GM23338 (cell line): ENCODE results near the gene SOS1. TPM values are rescaled to one million over a fixed set of nuclear protein-coding genes. Genes with fewer than 3 reads are reported as not detected.
"Not testable (repeated sequence)": the region's sequence is repeated elsewhere in the genome, so short reads cannot be mapped to it uniquely, and the experiment has no call there.

Experiments used
- ATAC-seq: fragments of 200-7000 bp; cut with Tn5 transposase; 3 replicates; pipeline ENCODE4 v1.9.1; 2020
- DNase-seq: peaks from one replicate; pipeline ENCODE4 v3.0.0-alpha.2; 2015; ENCODE audit warnings: low spot score
- H2AFZ ChIP-seq: fragments of 200-600 bp; sonication (generic); 2 replicates; pipeline ENCODE4 v1.8.0; 2016; ENCODE audit warnings: antibody characterized with exemption, mild to moderate bottlenecking, moderate library complexity
- H3F3A ChIP-seq: fragments of 200-600 bp; sonication (generic); replicated peaks from 2 replicates; pipeline ENCODE4 v1.8.0; 2017; ENCODE audit warnings: antibody characterized with exemption, mixed run types, low read depth
- H3K27ac ChIP-seq: fragments of 200-600 bp; sonication (generic); 2 replicates; pipeline ENCODE4 v1.6.1; 2016; ENCODE audit warnings: low read depth
- H3K27me3 ChIP-seq: fragments of 200-600 bp; sonication (generic); 2 replicates; pipeline ENCODE4 v1.8.0; 2016; ENCODE audit warnings: mild to moderate bottlenecking, mixed run types, moderate library complexity; ENCODE audit not compliant: insufficient read depth
- H3K36me3 ChIP-seq: fragments of 200-600 bp; sonication (generic); 2 replicates; pipeline ENCODE4 v1.8.0; 2016; ENCODE audit warnings: mild to moderate bottlenecking; ENCODE audit not compliant: insufficient read depth
- H3K4me1 ChIP-seq: fragments of 200-600 bp; sonication (generic); 2 replicates; pipeline ENCODE4 v1.8.0; 2016; ENCODE audit warnings: mild to moderate bottlenecking, moderate library complexity; ENCODE audit not compliant: insufficient read depth
- H3K4me2 ChIP-seq: fragments of 200-600 bp; sonication (generic); 2 replicates; pipeline ENCODE4 v1.7.1; 2017; ENCODE audit warnings: mixed run types
- H3K4me3 ChIP-seq: fragments of 200-600 bp; sonication (generic); 2 replicates; pipeline ENCODE4 v1.6.1; 2016; ENCODE audit warnings: mixed run types
- H3K79me2 ChIP-seq: fragments of 200-600 bp; sonication (generic); replicated peaks from 2 replicates; pipeline ENCODE4 v1.8.0; 2017; ENCODE audit warnings: mild to moderate bottlenecking; ENCODE audit not compliant: insufficient read depth
- H3K9me2 ChIP-seq: fragments of 200-600 bp; sonication (generic); 2 replicates; pipeline ENCODE4 v1.8.0; 2017; ENCODE audit not compliant: insufficient read depth
- H4K20me1 ChIP-seq: fragments of 200-600 bp; sonication (generic); replicated peaks from 2 replicates; pipeline ENCODE4 v1.8.0; 2017; ENCODE audit warnings: mild to moderate bottlenecking; ENCODE audit not compliant: insufficient read depth
- H3K27ac Mint-ChIP-seq: 2 replicates; pipeline ENCODE4 v1.8.0; 2020; ENCODE audit warnings: inconsistent platforms, mild to moderate bottlenecking, moderate library complexity, mixed read lengths
- H3K27me3 Mint-ChIP-seq: 3 replicates; pipeline ENCODE4 v1.8.0; 2022; ENCODE audit warnings: low read depth, mild to moderate bottlenecking, moderate library complexity, mixed read lengths, inconsistent platforms; ENCODE audit not compliant: insufficient read depth, poor library complexity
- H3K36me3 Mint-ChIP-seq: 3 replicates; pipeline ENCODE4 v1.8.0; 2021; ENCODE audit warnings: low read depth, mild to moderate bottlenecking, inconsistent platforms, moderate library complexity, mixed read lengths
- H3K4me1 Mint-ChIP-seq: 3 replicates; pipeline ENCODE4 v1.8.0; 2020; ENCODE audit warnings: mild to moderate bottlenecking, inconsistent platforms, mixed read lengths
- H3K4me3 Mint-ChIP-seq: 3 replicates; pipeline ENCODE4 v1.8.0; 2021; ENCODE audit warnings: moderate library complexity, mild to moderate bottlenecking, inconsistent platforms, mixed read lengths
- H3K9me3 Mint-ChIP-seq: 3 replicates; pipeline ENCODE4 v1.8.0; 2020; ENCODE audit warnings: moderate library complexity, mild to moderate bottlenecking, inconsistent platforms, mixed read lengths
- CREB1 ChIP-seq: fragments of 250-450 bp; sonication (Bioruptor Pico); IDR thresholded peaks from 2 replicates; pipeline ENCODE4 v1.5.0; 2020; ENCODE audit warnings: low read depth, mild to moderate bottlenecking, moderate library complexity
- CTCF ChIP-seq, 2 experiments: fragments of 200-600 bp in 1 of 2; sonication (generic) in 1 of 2; conservative IDR thresholded peaks; 2 replicates each; pipeline versions ENCODE4 v1.5.1 to v1.6.1; 2016 to 2017; ENCODE audit warnings: antibody characterized with exemption in 2 of 2, low read depth in 2 of 2, mild to moderate bottlenecking in 2 of 2, moderate library complexity in 1 of 2
- EZH2phosphoT487 ChIP-seq: fragments of 200-600 bp; sonication (generic); IDR thresholded peaks from one replicate; pipeline ENCODE4 v1.8.1; 2018; ENCODE audit warnings: antibody characterized with exemption; ENCODE audit not compliant: unreplicated experiment
- JUNB ChIP-seq: IDR thresholded peaks from one replicate; pipeline ENCODE4 v1.6.1; 2016; ENCODE audit warnings: antibody characterized with exemption; ENCODE audit not compliant: unreplicated experiment
- NANOG ChIP-seq: IDR thresholded peaks from 2 replicates; pipeline ENCODE4 v1.6.1; 2016; ENCODE audit warnings: antibody characterized with exemption, borderline replicate concordance
- POLR2AphosphoS5 ChIP-seq: IDR thresholded peaks from 2 replicates; pipeline ENCODE4 v1.6.1; 2016; ENCODE audit warnings: antibody characterized with exemption, low read depth
- STAT1 ChIP-seq: IDR thresholded peaks from one replicate; pipeline ENCODE4 v1.6.1; 2016; ENCODE audit warnings: antibody characterized with exemption; ENCODE audit not compliant: unreplicated experiment
- ZNF331 ChIP-seq: fragments of 250-450 bp; sonication (Bioruptor Pico); IDR thresholded peaks from 2 replicates; pipeline ENCODE4 v1.5.0; 2020; ENCODE audit warnings: low read depth, mild to moderate bottlenecking, moderate library complexity
- polyA plus RNA-seq: library from polyadenylated mRNA; unstranded; fragments of >200 nt; fragmentation: Nextera tagmentation; extraction: Ambion mirVana; gene quantifications from 2 replicates; pipeline ENCODE4 v1.2.1, GENCODE V29; 2016
- total RNA-seq: library from RNA; depleted of rRNA; stranded (reverse); fragments of >200 nt; shearing (Covaris generic); gene quantifications from 2 replicates; pipeline ENCODE4 v1.2.3, GENCODE V29; 2014
- TF ChIP-seq, protein P1 (sequence below): IDR thresholded peaks from 2 replicates; pipeline ENCODE4 v1.6.1; 2016; ENCODE audit warnings: antibody characterized with exemption
- TF ChIP-seq, protein P2 (sequence below): IDR thresholded peaks from one replicate; pipeline ENCODE4 v1.6.1; 2018; ENCODE audit warnings: antibody characterized with exemption; ENCODE audit not compliant: unreplicated experiment

Gene SOS1
- total and polyA plus RNA-seq, 2 experiments from 2014 or later = 13.4 to 21.9 TPM

- TF ChIP-seq ZNF331 (CRISPR knock-in tag) = no peak
- no peak for TF ChIP-seq JUNB
These were observed 35.3 kb upstream of the SOS1 start (continued) for GRCh38 chr2:39156107-39156506.

GRCh38 chr2:39155573-39155972 lies 34.7 kb upstream of the SOS1 start:
- H3F3A ChIP-seq, H3K9me2 ChIP-seq, H4K20me1 ChIP-seq, H3K4me3 Mint-ChIP-seq, H3K27ac ChIP-seq, H2AFZ ChIP-seq, H3K4me1 ChIP-seq, H3K36me3 ChIP-seq, H3K9me3 Mint-ChIP-seq, H3K4me2 ChIP-seq, H3K27me3 Mint-ChIP-seq, H3K79me2 ChIP-seq, H3K4me3 ChIP-seq, DNase-seq, H3K27me3 ChIP-seq, H3K4me1 Mint-ChIP-seq, ATAC-seq, H3K27ac Mint-ChIP-seq, H3K36me3 Mint-ChIP-seq: not testable (repeated sequence)

- no peak overlapping the region for H3K4me3 ChIP-seq
- H3K9me2 ChIP-seq = 0 out of 2 replicates have a peak, but pooled peaks cover 4% of the 10 kb centered on the region
- peaks cover 4% of the 10 kb centered on the region for H3K4me1 ChIP-seq
- H3F3A ChIP-seq = no peaks in the 10 kb centered on the region
- H3K27ac Mint-ChIP-seq = no peak overlapping the region
- no peaks in the 10 kb centered on the region for H3K27me3 Mint-ChIP-seq
- no peaks in the 10 kb centered on the region for H3K36me3 Mint-ChIP-seq
- peak; percentile 93 for ATAC-seq
- H3K79me2 ChIP-seq = no peaks in the 10 kb centered on the region
- no peaks in the 10 kb centered on the region; the same call in 1 of the 3 replicates for H3K4me1 Mint-ChIP-seq
- no peak overlapping the region for H3K27ac ChIP-seq
- peak; percentile 62 for DNase-seq
- no peaks in the 10 kb centered on the region for H3K9me3 Mint-ChIP-seq
- no peak overlapping the region for H3K4me3 Mint-ChIP-seq
- H3K4me2 ChIP-seq = no peak overlapping the region
- H3K36me3 ChIP-seq = no peaks in the 10 kb centered on the region
- peak overlapping the region; percentile 72; the same call in 1 of the 2 replicates for H2AFZ ChIP-seq
- H4K20me1 ChIP-seq = no peaks in the 10 kb centered on the region
- H3K27me3 ChIP-seq = no peaks in the 10 kb centered on the region
- TF ChIP-seq STAT1 = no peak
- no peak for TF ChIP-seq EZH2phosphoT487
- TF ChIP-seq, protein P1, sequence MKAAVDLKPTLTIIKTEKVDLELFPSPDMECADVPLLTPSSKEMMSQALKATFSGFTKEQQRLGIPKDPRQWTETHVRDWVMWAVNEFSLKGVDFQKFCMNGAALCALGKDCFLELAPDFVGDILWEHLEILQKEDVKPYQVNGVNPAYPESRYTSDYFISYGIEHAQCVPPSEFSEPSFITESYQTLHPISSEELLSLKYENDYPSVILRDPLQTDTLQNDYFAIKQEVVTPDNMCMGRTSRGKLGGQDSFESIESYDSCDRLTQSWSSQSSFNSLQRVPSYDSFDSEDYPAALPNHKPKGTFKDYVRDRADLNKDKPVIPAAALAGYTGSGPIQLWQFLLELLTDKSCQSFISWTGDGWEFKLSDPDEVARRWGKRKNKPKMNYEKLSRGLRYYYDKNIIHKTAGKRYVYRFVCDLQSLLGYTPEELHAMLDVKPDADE = no peak
- no peak for TF ChIP-seq JUNB
- no peak for TF ChIP-seq NANOG
- TF ChIP-seq, protein P2, sequence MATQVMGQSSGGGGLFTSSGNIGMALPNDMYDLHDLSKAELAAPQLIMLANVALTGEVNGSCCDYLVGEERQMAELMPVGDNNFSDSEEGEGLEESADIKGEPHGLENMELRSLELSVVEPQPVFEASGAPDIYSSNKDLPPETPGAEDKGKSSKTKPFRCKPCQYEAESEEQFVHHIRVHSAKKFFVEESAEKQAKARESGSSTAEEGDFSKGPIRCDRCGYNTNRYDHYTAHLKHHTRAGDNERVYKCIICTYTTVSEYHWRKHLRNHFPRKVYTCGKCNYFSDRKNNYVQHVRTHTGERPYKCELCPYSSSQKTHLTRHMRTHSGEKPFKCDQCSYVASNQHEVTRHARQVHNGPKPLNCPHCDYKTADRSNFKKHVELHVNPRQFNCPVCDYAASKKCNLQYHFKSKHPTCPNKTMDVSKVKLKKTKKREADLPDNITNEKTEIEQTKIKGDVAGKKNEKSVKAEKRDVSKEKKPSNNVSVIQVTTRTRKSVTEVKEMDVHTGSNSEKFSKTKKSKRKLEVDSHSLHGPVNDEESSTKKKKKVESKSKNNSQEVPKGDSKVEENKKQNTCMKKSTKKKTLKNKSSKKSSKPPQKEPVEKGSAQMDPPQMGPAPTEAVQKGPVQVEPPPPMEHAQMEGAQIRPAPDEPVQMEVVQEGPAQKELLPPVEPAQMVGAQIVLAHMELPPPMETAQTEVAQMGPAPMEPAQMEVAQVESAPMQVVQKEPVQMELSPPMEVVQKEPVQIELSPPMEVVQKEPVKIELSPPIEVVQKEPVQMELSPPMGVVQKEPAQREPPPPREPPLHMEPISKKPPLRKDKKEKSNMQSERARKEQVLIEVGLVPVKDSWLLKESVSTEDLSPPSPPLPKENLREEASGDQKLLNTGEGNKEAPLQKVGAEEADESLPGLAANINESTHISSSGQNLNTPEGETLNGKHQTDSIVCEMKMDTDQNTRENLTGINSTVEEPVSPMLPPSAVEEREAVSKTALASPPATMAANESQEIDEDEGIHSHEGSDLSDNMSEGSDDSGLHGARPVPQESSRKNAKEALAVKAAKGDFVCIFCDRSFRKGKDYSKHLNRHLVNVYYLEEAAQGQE = no peak
- no peak for TF ChIP-seq POLR2AphosphoS5
- no peak for TF ChIP-seq CTCF (conservative IDR thresholded peaks at IDR 0.05; ENCODE audit: low read depth in 2 of 2)
- no peak for TF ChIP-seq ZNF331 (CRISPR knock-in tag)
- TF ChIP-seq CREB1 (CRISPR knock-in tag) = no peak
These were observed 34.1 kb upstream of the SOS1 start for GRCh38 chr2:39154944-39155343.
